ENCODE measurements around the gene MED23. TPM values are rescaled to one million over a fixed set of nuclear protein-coding genes. Genes with fewer than 3 reads are reported as not detected.

Gene MED23
- total RNA-seq, 4 donors from 2014 or later = 28.8 to 50.3 (median 36.7) TPM

GRCh38 chr6:131643855-131644460, 15.9 kb upstream of the MED23 start:
- Histone ChIP-seq H3K27me3 (no peaks in the 10 kb centered on the region), H3K9me3 (no peaks in the 10 kb centered on the region), H3K4me1 (no peaks in the 10 kb centered on the region), H3K27ac (no peak overlapping the region), H3K4me3 (no peak overlapping the region), H3K36me3 (no peaks in the 10 kb centered on the region)
- no peak for DNase-seq
- TF ChIP-seq CTCF (IDR thresholded peaks at IDR 0.05) = no peak
- no peak for TF ChIP-seq POLR2A (IDR thresholded peaks at IDR 0.05)

GRCh38 chr6:131642987-131643611, 15.1 kb upstream of the MED23 start:
- TF ChIP-seq CTCF (IDR thresholded peaks at IDR 0.05) = no peak
- no peak for TF ChIP-seq POLR2A (IDR thresholded peaks at IDR 0.05)
- Histone ChIP-seq H3K4me1 (no peaks in the 10 kb centered on the region), H3K9me3 (no peaks in the 10 kb centered on the region), H3K36me3 (no peaks in the 10 kb centered on the region), H3K27me3 (no peaks in the 10 kb centered on the region), H3K27ac (peak overlapping the region in 1 of 4 donors; percentile 2), H3K4me3 (no peak overlapping the region)
- peak in 1 of 3 donors; percentile 52 for DNase-seq

- Histone ChIP-seq H3K27ac (peak overlapping the region in 1 of 4 donors; percentile 2), H3K27me3 (no peaks in the 10 kb centered on the region), H3K9me3 (no peaks in the 10 kb centered on the region), H3K36me3 (no peaks in the 10 kb centered on the region), H3K4me3 (no peak overlapping the region), H3K4me1 (no peaks in the 10 kb centered on the region)
- DNase-seq = no peak
- TF ChIP-seq CTCF (IDR thresholded peaks at IDR 0.05) = no peak
- TF ChIP-seq POLR2A (IDR thresholded peaks at IDR 0.05) = no peak
Observed at GRCh38 chr6:131642565-131642964, 14.5 kb upstream of the MED23 start.

- no peaks in the 10 kb centered on the region for H3K9me3 ChIP-seq
- H3K27ac ChIP-seq = no peak overlapping the region
- H3K27me3 ChIP-seq = no peaks in the 10 kb centered on the region
- no peak overlapping the region for H3K4me3 ChIP-seq
- no peak for DNase-seq
- TF ChIP-seq CTCF (IDR thresholded peaks at IDR 0.05) = no peak
- TF ChIP-seq POLR2A (IDR thresholded peaks at IDR 0.05) = no peak
- no peaks in the 10 kb centered on the region for H3K36me3 ChIP-seq
- no peaks in the 10 kb centered on the region for H3K4me1 ChIP-seq
Observed at GRCh38 chr6:131641554-131641953, 13.5 kb upstream of the MED23 start.

GRCh38 chr6:131640576-131640975, 12.5 kb upstream of the MED23 start:
- H3K27me3 ChIP-seq = no peaks in the 10 kb centered on the region
- no peak overlapping the region for H3K27ac ChIP-seq
- no peak for DNase-seq
- no peaks in the 10 kb centered on the region for H3K9me3 ChIP-seq
- no peak overlapping the region for H3K4me3 ChIP-seq
- peaks cover 0 to under 1% (median 0%) of the 10 kb centered on the region in 4 donors for H3K4me1 ChIP-seq
- no peaks in the 10 kb centered on the region for H3K36me3 ChIP-seq
- TF ChIP-seq POLR2A (IDR thresholded peaks at IDR 0.05) = no peak
- no peak for TF ChIP-seq CTCF (IDR thresholded peaks at IDR 0.05)

All from Peyer's patch (tissue), 4 donors.